Vagina (tissue), 2 donors: ENCODE results near the gene CALR.

Experiments
- CTCF ChIP-seq, 3 experiments: fragments of 450-650 bp in 2 of 3; fragments of 200-600 bp in 1 of 3; sonication (generic) in 1 of 3; IDR thresholded peaks; one replicate each; pipeline ENCODE4 v1.5.1; 2017 to 2019; ENCODE audit warnings: antibody characterized with exemption in 3 of 3, mild to moderate bottlenecking in 2 of 3, moderate library complexity in 2 of 3
- POLR2A ChIP-seq, 2 donors: fragments of 450-650 bp; IDR thresholded peaks; one replicate each; pipeline ENCODE4 v1.6.1; 2017; ENCODE audit warnings: antibody characterized with exemption in 2 of 2, mild to moderate bottlenecking in 2 of 2, moderate library complexity in 2 of 2
- POLR2AphosphoS5 ChIP-seq, 2 donors: sonication (generic); formaldehyde crosslinking; IDR thresholded peaks; one replicate each; pipeline ENCODE4 v1.9.0; 2017; ENCODE audit warnings: antibody characterized with exemption in 2 of 2, mild to moderate bottlenecking in 2 of 2, low read depth in 1 of 2; ENCODE audit not compliant: insufficient read depth in 1 of 2

- TF ChIP-seq CTCF (IDR thresholded peaks at IDR 0.05) (no peak), POLR2AphosphoS5 (IDR thresholded peaks at IDR 0.05; ENCODE audit: insufficient read depth in 1 of 2, low read depth in 1 of 2) (no peak), POLR2A (IDR thresholded peaks at IDR 0.05) (no peak)
These were observed 31.0 kb downstream of the CALR start, which contains the start of gene DAND5 for GRCh38 chr19:12969292-12969988.
